ENCODE results near the gene SOX2. TPM values are rescaled to one million over a fixed set of nuclear protein-coding genes. Genes with fewer than 3 reads are reported as not detected.
A peak's percentile ranks its signal among the peaks of the same experiment; 100 is the strongest.

Gene SOX2
- polyA plus RNA-seq, 2 donors: 23.6 to 31.6 TPM

- H3K27me3 ChIP-seq (ENCODE audit: control insufficient read depth in 1 of 2, insufficient read depth in 2 of 2, low read length in 2 of 2): peaks cover 0 to 2% of the 10 kb centered on the region in 2 donors
- H3K4me1 ChIP-seq (ENCODE audit: control insufficient read depth in 2 of 2, insufficient read depth in 2 of 2, low read length in 1 of 2): peaks cover 2 to 5% of the 10 kb centered on the region in 2 donors
- peak overlapping the region; percentile 50 to 82 for H3K4me3 ChIP-seq (ENCODE audit: low read depth in 1 of 2, low read length in 2 of 2)
- H3K27ac ChIP-seq (ENCODE audit: low read depth in 2 of 2, low read length in 1 of 2): peak overlapping the region in 1 of 2 donors; percentile 74
- H3K36me3 ChIP-seq (ENCODE audit: control insufficient read depth in 2 of 2, insufficient read depth in 2 of 2, low read length in 1 of 2): no peaks in the 10 kb centered on the region
- no peaks in the 10 kb centered on the region for H3K9me3 ChIP-seq (ENCODE audit: control insufficient read depth in 2 of 2, insufficient read depth in 1 of 2, low read depth in 1 of 2, low read length in 1 of 2)
- 5% methylated on average over 24 of the region's 24 CpGs for WGBS, 2 donors
Observed at GRCh38 chr3:181727341-181728032, 15.8 kb downstream of the SOX2 start.

DNA sequence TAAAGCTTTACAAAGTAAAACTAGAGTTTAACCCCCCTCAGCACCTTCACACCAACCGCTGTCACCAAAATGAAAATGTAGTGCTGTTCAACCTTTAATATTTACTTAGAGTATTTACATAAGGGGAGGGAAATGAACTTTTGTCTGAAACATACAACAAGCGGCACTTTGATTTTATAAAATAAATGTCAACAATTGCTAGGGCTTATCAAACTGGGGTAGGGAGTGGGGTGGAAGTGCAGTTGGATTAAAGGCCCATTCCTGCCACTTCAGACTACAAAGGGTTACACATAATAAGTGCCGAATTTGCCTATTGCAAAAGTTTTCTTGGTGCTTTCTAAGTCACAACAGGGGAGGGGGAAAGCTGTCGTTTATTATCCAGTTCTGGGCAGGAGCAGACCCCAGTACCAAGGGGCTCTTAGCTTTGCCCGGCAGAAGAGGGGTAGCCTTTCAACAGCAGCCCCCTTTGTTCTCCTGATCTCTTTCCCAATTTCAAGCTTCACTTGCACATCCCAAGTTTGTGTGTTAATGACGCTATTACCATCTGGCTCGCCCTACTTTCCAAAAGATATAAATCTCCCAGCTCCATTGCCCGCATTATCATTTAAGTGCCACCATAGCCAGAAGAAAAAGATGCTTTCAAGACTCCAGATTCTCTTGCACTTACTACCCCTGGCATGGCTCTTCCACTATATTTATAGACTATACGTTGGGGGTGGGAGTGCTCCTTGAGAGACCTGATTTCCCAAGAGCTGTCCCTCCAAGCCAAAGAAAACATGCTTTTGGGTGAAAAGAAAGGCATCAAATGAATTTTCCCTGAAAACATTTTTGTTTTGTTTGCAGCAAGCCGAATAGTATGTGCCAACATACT lies 17.0 kb downstream of the SOX2 start:
- Histone ChIP-seq H3K27ac (ENCODE audit: low read depth in 2 of 2, low read length in 1 of 2) (no peak overlapping the region), H3K36me3 (ENCODE audit: control insufficient read depth in 2 of 2, insufficient read depth in 2 of 2, low read length in 1 of 2) (no peaks in the 10 kb centered on the region), H3K4me3 (ENCODE audit: low read depth in 1 of 2, low read length in 2 of 2) (no peak overlapping the region), H3K9me3 (ENCODE audit: control insufficient read depth in 2 of 2, insufficient read depth in 1 of 2, low read depth in 1 of 2, low read length in 1 of 2) (no peaks in the 10 kb centered on the region), H3K27me3 (ENCODE audit: control insufficient read depth in 1 of 2, insufficient read depth in 2 of 2, low read length in 2 of 2) (peaks cover 0 to 2% of the 10 kb centered on the region in 2 donors), H3K4me1 (ENCODE audit: control insufficient read depth in 2 of 2, insufficient read depth in 2 of 2, low read length in 1 of 2) (peaks cover 2 to 5% of the 10 kb centered on the region in 2 donors)
- 20 to 34% methylated on average over 10 of the region's 10 CpGs for WGBS, 2 donors

DNA sequence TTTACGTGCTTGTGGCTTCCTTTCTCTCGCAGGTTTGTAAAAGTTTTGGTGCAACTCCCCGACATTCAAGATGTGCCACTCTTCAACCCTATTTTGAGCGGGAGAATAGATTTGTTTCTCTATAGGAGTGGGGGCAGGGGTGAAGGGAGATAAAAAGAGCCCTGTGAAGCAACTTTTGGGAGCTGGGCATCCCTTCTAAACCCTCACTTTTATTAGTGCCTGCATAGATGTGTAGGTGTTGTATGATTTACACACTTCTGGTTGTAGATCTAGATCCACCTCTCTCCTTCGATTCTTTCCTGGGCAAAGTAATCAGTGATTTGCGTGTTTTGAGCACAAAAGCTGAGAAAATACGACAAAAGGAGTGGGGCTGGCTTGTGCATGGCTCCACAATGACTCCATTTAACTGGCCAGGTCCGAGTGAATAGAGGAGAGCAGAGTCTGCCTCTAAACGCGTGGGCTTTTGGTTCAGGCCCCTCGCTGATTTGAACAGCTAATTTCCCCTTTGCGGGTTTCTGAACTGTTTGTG lies 17.7 kb downstream of the SOX2 start:
- 39 to 48% methylated on average over 12 of the region's 12 CpGs for WGBS, 2 donors
- Histone ChIP-seq H3K4me3 (ENCODE audit: low read depth in 1 of 2, low read length in 2 of 2) (no peak overlapping the region), H3K36me3 (ENCODE audit: control insufficient read depth in 2 of 2, insufficient read depth in 2 of 2, low read length in 1 of 2) (no peaks in the 10 kb centered on the region)

GRCh38 chr3:181730316-181730715 lies 18.6 kb downstream of the SOX2 start:
- 35 to 41% methylated on average over 5 of the region's 5 CpGs for WGBS, 2 donors
- Histone ChIP-seq H3K27ac (ENCODE audit: low read depth in 2 of 2, low read length in 1 of 2) (no peak overlapping the region), H3K27me3 (ENCODE audit: control insufficient read depth in 1 of 2, insufficient read depth in 2 of 2, low read length in 2 of 2) (peaks cover 0 to 2% of the 10 kb centered on the region in 2 donors)

More for the DNA sequence above, 17.7 kb downstream of the SOX2 start:
- no peak overlapping the region for H3K27ac ChIP-seq (ENCODE audit: low read depth in 2 of 2, low read length in 1 of 2)
- H3K27me3 ChIP-seq (ENCODE audit: control insufficient read depth in 1 of 2, insufficient read depth in 2 of 2, low read length in 2 of 2): peaks cover 0 to 2% of the 10 kb centered on the region in 2 donors
- no peaks in the 10 kb centered on the region for H3K9me3 ChIP-seq (ENCODE audit: control insufficient read depth in 2 of 2, insufficient read depth in 1 of 2, low read depth in 1 of 2, low read length in 1 of 2)
- H3K4me1 ChIP-seq (ENCODE audit: control insufficient read depth in 2 of 2, insufficient read depth in 2 of 2, low read length in 1 of 2): peaks cover 2 to 5% of the 10 kb centered on the region in 2 donors

DNA sequence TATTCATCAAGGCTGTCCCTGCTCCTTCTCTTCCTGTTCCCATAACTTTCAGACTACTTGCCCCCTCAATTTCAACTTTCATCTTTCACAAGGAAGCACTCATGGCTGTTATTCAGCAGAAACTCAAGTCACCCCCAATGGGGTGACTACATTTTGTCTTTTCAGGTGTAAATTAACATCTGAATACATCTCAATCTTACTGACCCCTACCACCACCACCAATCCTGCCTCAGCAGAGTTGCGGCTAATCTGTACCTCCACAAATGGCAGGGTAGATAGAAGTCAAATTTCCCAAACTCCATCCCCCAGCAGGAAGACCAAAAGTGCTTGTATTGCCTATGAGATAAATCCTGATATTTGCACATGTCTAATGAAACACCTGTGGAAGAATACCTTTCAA lies 19.2 kb downstream of the SOX2 start:
- 63 to 74% methylated on average over 1 of the region's 1 CpG for WGBS, 2 donors
- Histone ChIP-seq H3K4me1 (ENCODE audit: control insufficient read depth in 2 of 2, insufficient read depth in 2 of 2, low read length in 1 of 2) (peaks cover 2 to 3% of the 10 kb centered on the region in 2 donors), H3K27me3 (ENCODE audit: control insufficient read depth in 1 of 2, insufficient read depth in 2 of 2, low read length in 2 of 2) (peaks cover 0 to 2% of the 10 kb centered on the region in 2 donors), H3K4me3 (ENCODE audit: low read depth in 1 of 2, low read length in 2 of 2) (no peak overlapping the region), H3K27ac (ENCODE audit: low read depth in 2 of 2, low read length in 1 of 2) (no peak overlapping the region), H3K9me3 (ENCODE audit: control insufficient read depth in 2 of 2, insufficient read depth in 1 of 2, low read depth in 1 of 2, low read length in 1 of 2) (no peaks in the 10 kb centered on the region), H3K36me3 (ENCODE audit: control insufficient read depth in 2 of 2, insufficient read depth in 2 of 2, low read length in 1 of 2) (no peaks in the 10 kb centered on the region)

More at GRCh38 chr3:181730316-181730715, 18.6 kb downstream of the SOX2 start:
- Histone ChIP-seq H3K4me1 (ENCODE audit: control insufficient read depth in 2 of 2, insufficient read depth in 2 of 2, low read length in 1 of 2) (peaks cover 2 to 5% of the 10 kb centered on the region in 2 donors), H3K36me3 (ENCODE audit: control insufficient read depth in 2 of 2, insufficient read depth in 2 of 2, low read length in 1 of 2) (no peaks in the 10 kb centered on the region), H3K9me3 (ENCODE audit: control insufficient read depth in 2 of 2, insufficient read depth in 1 of 2, low read depth in 1 of 2, low read length in 1 of 2) (no peaks in the 10 kb centered on the region), H3K4me3 (ENCODE audit: low read depth in 1 of 2, low read length in 2 of 2) (no peak overlapping the region)

DNA sequence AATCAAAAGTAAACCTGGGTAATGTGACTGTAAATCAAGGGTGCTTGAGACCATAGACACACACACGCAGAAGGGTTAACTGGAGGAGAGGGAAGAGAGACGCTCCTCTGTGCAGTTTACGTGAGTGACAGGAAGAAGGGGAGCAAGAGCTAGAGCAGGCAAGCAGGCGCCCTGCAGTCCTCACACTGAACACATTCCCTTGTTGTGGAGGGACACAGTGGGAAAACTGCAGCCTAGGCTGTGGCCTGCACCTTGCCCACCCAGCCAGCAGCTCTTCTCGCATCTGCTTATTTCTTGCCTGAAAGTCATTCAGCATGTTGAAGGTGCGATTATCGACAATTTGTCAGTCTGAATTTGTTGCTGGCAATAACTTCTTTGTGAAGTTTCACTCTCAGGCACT lies 24.2 kb downstream of the SOX2 start:
- WGBS, 2 donors: 68 to 73% methylated on average over 7 of the region's 7 CpGs
- Histone ChIP-seq H3K27ac (ENCODE audit: low read depth in 2 of 2, low read length in 1 of 2) (no peak overlapping the region), H3K4me3 (ENCODE audit: low read depth in 1 of 2, low read length in 2 of 2) (no peak overlapping the region), H3K27me3 (ENCODE audit: control insufficient read depth in 1 of 2, insufficient read depth in 2 of 2, low read length in 2 of 2) (no peaks in the 10 kb centered on the region), H3K36me3 (ENCODE audit: control insufficient read depth in 2 of 2, insufficient read depth in 2 of 2, low read length in 1 of 2) (no peaks in the 10 kb centered on the region), H3K9me3 (ENCODE audit: control insufficient read depth in 2 of 2, insufficient read depth in 1 of 2, low read depth in 1 of 2, low read length in 1 of 2) (no peaks in the 10 kb centered on the region), H3K4me1 (ENCODE audit: control insufficient read depth in 2 of 2, insufficient read depth in 2 of 2, low read length in 1 of 2) (no peaks in the 10 kb centered on the region)

- Histone ChIP-seq H3K36me3 (ENCODE audit: control insufficient read depth in 2 of 2, insufficient read depth in 2 of 2, low read length in 1 of 2) (no peaks in the 10 kb centered on the region), H3K4me3 (ENCODE audit: low read depth in 1 of 2, low read length in 2 of 2) (no peak overlapping the region), H3K9me3 (ENCODE audit: control insufficient read depth in 2 of 2, insufficient read depth in 1 of 2, low read depth in 1 of 2, low read length in 1 of 2) (no peaks in the 10 kb centered on the region), H3K27me3 (ENCODE audit: control insufficient read depth in 1 of 2, insufficient read depth in 2 of 2, low read length in 2 of 2) (no peaks in the 10 kb centered on the region), H3K27ac (ENCODE audit: low read depth in 2 of 2, low read length in 1 of 2) (no peak overlapping the region), H3K4me1 (ENCODE audit: control insufficient read depth in 2 of 2, insufficient read depth in 2 of 2, low read length in 1 of 2) (no peaks in the 10 kb centered on the region)
- 83 to 90% methylated on average over 5 of the region's 5 CpGs for WGBS, 2 donors
Observed at GRCh38 chr3:181738551-181738950, 26.8 kb downstream of the SOX2 start.

GRCh38 chr3:181739628-181740027 lies 27.9 kb downstream of the SOX2 start:
- H3K9me3 ChIP-seq (ENCODE audit: control insufficient read depth in 2 of 2, insufficient read depth in 1 of 2, low read depth in 1 of 2, low read length in 1 of 2): no peaks in the 10 kb centered on the region
- no peak overlapping the region for H3K27ac ChIP-seq (ENCODE audit: low read depth in 2 of 2, low read length in 1 of 2)
- H3K4me1 ChIP-seq (ENCODE audit: control insufficient read depth in 2 of 2, insufficient read depth in 2 of 2, low read length in 1 of 2): no peaks in the 10 kb centered on the region
- no peak overlapping the region for H3K4me3 ChIP-seq (ENCODE audit: low read depth in 1 of 2, low read length in 2 of 2)
- no peaks in the 10 kb centered on the region for H3K36me3 ChIP-seq (ENCODE audit: control insufficient read depth in 2 of 2, insufficient read depth in 2 of 2, low read length in 1 of 2)
- H3K27me3 ChIP-seq (ENCODE audit: control insufficient read depth in 1 of 2, insufficient read depth in 2 of 2, low read length in 2 of 2): no peaks in the 10 kb centered on the region
- WGBS, 2 donors: 61 to 68% methylated on average over 4 of the region's 4 CpGs

GRCh38 chr3:181741417-181741816 lies 29.7 kb downstream of the SOX2 start:
- no peak overlapping the region for H3K4me3 ChIP-seq (ENCODE audit: low read depth in 1 of 2, low read length in 2 of 2)
- WGBS, 2 donors: 42 to 49% methylated on average over 6 of the region's 6 CpGs
- H3K27me3 ChIP-seq (ENCODE audit: control insufficient read depth in 1 of 2, insufficient read depth in 2 of 2, low read length in 2 of 2): no peaks in the 10 kb centered on the region
- H3K4me1 ChIP-seq (ENCODE audit: control insufficient read depth in 2 of 2, insufficient read depth in 2 of 2, low read length in 1 of 2): no peaks in the 10 kb centered on the region
- no peaks in the 10 kb centered on the region for H3K9me3 ChIP-seq (ENCODE audit: control insufficient read depth in 2 of 2, insufficient read depth in 1 of 2, low read depth in 1 of 2, low read length in 1 of 2)
- no peak overlapping the region for H3K27ac ChIP-seq (ENCODE audit: low read depth in 2 of 2, low read length in 1 of 2)
- H3K36me3 ChIP-seq (ENCODE audit: control insufficient read depth in 2 of 2, insufficient read depth in 2 of 2, low read length in 1 of 2): no peaks in the 10 kb centered on the region

All from esophagus (tissue), 2 donors.